ENCODE results near the gene SIPA1. TPM values are rescaled to one million over a fixed set of nuclear protein-coding genes. Genes with fewer than 3 reads are reported as not detected.

The SIPA1 gene
- total and polyA plus RNA-seq, 9 of the 15 experiments (the other 6 are each of a cell fraction or from before 2014, with no cell fraction given): 0.25 to 85.8 (median 16.8) TPM

DNA sequence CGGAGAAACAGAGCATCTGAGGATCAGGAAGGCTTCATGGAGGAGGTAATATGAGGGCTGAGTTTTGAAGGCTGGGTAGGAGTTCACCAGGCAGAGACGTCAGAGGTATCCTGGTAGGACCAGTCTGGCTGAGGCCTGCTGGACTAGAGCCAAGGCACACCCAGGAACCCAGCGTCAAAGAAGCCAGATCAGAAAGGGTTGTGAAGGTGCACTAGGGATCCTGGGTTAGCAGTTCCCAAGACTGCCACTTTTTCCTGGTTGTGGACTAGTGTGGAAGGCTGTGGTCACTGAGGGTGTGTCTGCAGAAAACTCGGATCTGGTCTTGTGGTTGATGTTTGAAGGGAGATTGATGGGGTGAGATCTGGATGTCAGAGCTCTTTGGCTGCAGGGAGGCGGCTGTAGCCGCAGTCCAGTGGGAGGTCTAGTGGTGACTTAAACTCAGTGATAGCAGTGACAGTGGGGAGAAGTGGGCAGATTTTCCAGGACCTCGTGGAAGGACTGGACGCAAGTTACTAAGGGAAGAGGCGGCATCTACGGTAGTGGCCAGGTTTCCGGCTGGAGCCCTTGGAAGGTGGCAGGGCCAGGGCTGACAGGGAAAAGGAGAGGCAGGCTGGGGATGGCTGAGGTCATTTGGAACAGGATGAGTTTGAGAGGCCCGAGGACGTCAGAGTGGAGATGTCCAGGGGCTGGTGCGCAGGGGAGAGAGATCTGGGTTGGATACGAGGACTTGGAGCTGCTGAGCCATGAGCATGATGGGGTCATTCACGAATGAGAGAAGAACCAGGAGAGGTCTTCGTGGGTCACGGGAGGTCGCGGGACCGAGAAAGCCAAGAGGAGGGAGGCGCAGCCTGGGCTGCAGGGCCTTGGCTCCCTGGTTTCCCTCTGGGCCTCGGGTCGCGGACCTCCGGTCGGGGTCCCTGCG lies 13.9 kb downstream of the SIPA1 start (continued):
- TF ChIP-seq ZBTB34 (CRISPR knock-in tag; IDR thresholded peaks at IDR 0.05) (no peak), SP1 (CRISPR knock-in tag; IDR thresholded peaks at IDR 0.05) (0 out of 2 replicates have a peak, but pooled peaks have one; percentile 38), ARID1B (IDR thresholded peaks at IDR 0.05) (peak; percentile 47; the same call in 1 of the 2 replicates), ESRRA (IDR thresholded peaks at IDR 0.05; ENCODE audit: borderline replicate concordance, low read depth) (peak; percentile 62; the same call in 1 of the 2 replicates), RBM17 (IDR thresholded peaks at IDR 0.05; ENCODE audit: borderline replicate concordance, low read depth, low read length) (no peak), HDAC6 (IDR thresholded peaks at IDR 0.05; ENCODE audit: low read depth, low read length) (no peak), CCAR2 (IDR thresholded peaks at IDR 0.05; ENCODE audit: low read depth, low read length) (no peak), COPS2 (conservative IDR thresholded peaks at IDR 0.05) (no peak), XRCC3 (IDR thresholded peaks at IDR 0.05) (no peak), RBFOX2 (IDR thresholded peaks at IDR 0.05; ENCODE audit: low read depth, low read length) (no peak), HMG20B (CRISPR knock-in tag; IDR thresholded peaks at IDR 0.05) (0 out of 2 replicates have a peak, but pooled peaks have one; percentile 19), SAP30 (IDR thresholded peaks at IDR 0.05; ENCODE audit: borderline replicate concordance, insufficient read depth, low read depth, low read length, poor library complexity, severe bottlenecking) (peak; percentile 10), TCFL5 (CRISPR knock-in tag; conservative IDR thresholded peaks at IDR 0.05) (no peak), EWSR1 (IDR thresholded peaks at IDR 0.05; ENCODE audit: borderline replicate concordance, low read depth, partially characterized antibody) (no peak), BCOR (IDR thresholded peaks at IDR 0.05) (0 out of 2 replicates have a peak, but pooled peaks have one; percentile 28), ZNF512 (tag; IDR thresholded peaks at IDR 0.05) (no peak)
- TF ChIP-seq, protein P1, sequence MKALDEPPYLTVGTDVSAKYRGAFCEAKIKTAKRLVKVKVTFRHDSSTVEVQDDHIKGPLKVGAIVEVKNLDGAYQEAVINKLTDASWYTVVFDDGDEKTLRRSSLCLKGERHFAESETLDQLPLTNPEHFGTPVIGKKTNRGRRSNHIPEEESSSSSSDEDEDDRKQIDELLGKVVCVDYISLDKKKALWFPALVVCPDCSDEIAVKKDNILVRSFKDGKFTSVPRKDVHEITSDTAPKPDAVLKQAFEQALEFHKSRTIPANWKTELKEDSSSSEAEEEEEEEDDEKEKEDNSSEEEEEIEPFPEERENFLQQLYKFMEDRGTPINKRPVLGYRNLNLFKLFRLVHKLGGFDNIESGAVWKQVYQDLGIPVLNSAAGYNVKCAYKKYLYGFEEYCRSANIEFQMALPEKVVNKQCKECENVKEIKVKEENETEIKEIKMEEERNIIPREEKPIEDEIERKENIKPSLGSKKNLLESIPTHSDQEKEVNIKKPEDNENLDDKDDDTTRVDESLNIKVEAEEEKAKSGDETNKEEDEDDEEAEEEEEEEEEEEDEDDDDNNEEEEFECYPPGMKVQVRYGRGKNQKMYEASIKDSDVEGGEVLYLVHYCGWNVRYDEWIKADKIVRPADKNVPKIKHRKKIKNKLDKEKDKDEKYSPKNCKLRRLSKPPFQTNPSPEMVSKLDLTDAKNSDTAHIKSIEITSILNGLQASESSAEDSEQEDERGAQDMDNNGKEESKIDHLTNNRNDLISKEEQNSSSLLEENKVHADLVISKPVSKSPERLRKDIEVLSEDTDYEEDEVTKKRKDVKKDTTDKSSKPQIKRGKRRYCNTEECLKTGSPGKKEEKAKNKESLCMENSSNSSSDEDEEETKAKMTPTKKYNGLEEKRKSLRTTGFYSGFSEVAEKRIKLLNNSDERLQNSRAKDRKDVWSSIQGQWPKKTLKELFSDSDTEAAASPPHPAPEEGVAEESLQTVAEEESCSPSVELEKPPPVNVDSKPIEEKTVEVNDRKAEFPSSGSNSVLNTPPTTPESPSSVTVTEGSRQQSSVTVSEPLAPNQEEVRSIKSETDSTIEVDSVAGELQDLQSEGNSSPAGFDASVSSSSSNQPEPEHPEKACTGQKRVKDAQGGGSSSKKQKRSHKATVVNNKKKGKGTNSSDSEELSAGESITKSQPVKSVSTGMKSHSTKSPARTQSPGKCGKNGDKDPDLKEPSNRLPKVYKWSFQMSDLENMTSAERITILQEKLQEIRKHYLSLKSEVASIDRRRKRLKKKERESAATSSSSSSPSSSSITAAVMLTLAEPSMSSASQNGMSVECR (CRISPR knock-in tag; IDR thresholded peaks at IDR 0.05): 0 out of 2 replicates have a peak, but pooled peaks have one; percentile 17
- TF ChIP-seq, protein P2, sequence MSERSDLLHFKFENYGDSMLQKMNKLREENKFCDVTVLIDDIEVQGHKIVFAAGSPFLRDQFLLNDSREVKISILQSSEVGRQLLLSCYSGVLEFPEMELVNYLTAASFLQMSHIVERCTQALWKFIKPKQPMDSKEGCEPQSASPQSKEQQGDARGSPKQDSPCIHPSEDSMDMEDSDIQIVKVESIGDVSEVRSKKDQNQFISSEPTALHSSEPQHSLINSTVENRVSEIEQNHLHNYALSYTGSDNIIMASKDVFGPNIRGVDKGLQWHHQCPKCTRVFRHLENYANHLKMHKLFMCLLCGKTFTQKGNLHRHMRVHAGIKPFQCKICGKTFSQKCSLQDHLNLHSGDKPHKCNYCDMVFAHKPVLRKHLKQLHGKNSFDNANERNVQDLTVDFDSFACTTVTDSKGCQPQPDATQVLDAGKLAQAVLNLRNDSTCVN (CRISPR knock-in tag; IDR thresholded peaks at IDR 0.05): no peak
